Mononuclear cell (primary cell): ENCODE data around the gene FAM53B. TPM values are rescaled to one million over a fixed set of nuclear protein-coding genes. Genes with fewer than 3 reads are reported as not detected.

Source experiments
- H3K27me3 ChIP-seq: 2 replicates; pipeline ENCODE4 v1.6.0; 2011; ENCODE audit warnings: low read length, control low read depth; ENCODE audit not compliant: insufficient read depth
- H3K4me1 ChIP-seq: 2 replicates; pipeline ENCODE4 v1.5.1; 2011; ENCODE audit warnings: mild to moderate bottlenecking, low read length, control low read depth; ENCODE audit not compliant: insufficient read depth
- H3K4me3 ChIP-seq: 2 replicates; pipeline ENCODE4 v1.5.1; 2011; ENCODE audit warnings: mild to moderate bottlenecking, low read length, moderate library complexity
- H3K9me3 ChIP-seq: 2 replicates; pipeline ENCODE4 v1.5.1; 2011; ENCODE audit warnings: low read depth, mild to moderate bottlenecking, control low read depth, low read length
- total RNA-seq: library from RNA; depleted of rRNA; stranded (reverse); fragments of >200 nt; gene quantifications from one replicate; pipeline ENCODE4 v1.2.3, GENCODE V29; 2012

FAM53B gene
- total RNA-seq, 1 donor: 88.5 TPM

DNA sequence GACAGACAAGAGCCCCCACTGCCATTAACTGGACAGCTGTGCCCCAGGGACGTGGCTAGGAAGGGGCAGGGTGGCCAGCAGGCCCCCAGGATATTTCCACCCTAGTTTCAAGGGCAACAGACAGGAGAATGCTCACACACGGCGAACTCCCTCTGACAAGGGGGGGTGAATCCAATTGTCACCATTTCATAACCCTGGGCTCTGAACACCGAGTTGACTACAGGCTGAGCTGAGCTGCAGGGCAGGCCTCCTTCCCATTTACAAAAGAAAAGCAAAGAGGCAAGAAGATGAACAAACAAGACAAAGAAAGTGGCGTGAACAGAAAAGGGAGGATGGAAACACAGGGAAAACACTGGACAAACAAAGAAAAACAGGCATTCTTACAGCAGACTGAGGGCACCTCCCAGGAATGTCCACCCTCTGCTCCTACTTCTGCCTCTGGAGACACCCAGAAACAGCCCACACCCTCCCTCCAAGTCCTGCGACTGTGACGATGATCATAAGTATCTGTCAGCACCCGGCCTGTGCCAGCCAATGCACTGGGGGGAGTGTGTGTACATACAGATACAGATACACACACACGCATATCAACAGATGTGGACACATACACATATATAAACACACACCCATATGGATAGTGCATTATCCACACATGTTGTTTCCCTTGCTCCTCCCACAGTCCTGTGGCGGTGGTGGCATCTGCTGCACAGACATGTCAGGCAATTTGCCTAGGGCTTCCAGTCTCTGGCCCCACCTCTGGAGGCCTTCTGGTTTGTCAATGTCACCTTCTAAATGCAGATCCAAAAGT, 66.2 kb downstream of the FAM53B start:
- Histone ChIP-seq H3K4me1 (peaks cover 99% of the 10 kb centered on the region), H3K27me3 (no peaks in the 10 kb centered on the region), H3K9me3 (no peaks in the 10 kb centered on the region), H3K4me3 (no peak overlapping the region)

DNA sequence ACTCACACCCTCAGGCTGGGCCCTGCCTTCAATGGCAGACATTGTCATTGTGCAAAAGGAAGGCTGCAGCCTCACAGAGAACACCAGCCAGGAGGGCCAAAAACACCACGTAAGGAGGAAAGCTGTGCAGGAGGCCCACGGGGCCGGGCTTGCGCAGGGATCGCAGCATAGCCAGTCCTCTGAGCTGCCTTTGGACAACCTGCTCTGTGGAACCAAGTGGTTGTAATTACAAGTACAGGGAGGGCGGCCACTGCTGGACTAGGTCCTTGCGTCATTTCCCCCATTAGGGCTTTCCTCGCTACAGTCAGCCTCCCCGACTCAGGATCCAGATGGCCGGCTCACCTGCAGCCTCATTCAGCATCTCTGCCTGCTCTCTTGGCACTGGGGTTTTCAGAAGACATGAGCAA, 66.9 kb downstream of the FAM53B start:
- no peaks in the 10 kb centered on the region for H3K9me3 ChIP-seq
- H3K4me1 ChIP-seq: peaks cover 99% of the 10 kb centered on the region
- H3K4me3 ChIP-seq: no peak overlapping the region
- no peaks in the 10 kb centered on the region for H3K27me3 ChIP-seq

DNA sequence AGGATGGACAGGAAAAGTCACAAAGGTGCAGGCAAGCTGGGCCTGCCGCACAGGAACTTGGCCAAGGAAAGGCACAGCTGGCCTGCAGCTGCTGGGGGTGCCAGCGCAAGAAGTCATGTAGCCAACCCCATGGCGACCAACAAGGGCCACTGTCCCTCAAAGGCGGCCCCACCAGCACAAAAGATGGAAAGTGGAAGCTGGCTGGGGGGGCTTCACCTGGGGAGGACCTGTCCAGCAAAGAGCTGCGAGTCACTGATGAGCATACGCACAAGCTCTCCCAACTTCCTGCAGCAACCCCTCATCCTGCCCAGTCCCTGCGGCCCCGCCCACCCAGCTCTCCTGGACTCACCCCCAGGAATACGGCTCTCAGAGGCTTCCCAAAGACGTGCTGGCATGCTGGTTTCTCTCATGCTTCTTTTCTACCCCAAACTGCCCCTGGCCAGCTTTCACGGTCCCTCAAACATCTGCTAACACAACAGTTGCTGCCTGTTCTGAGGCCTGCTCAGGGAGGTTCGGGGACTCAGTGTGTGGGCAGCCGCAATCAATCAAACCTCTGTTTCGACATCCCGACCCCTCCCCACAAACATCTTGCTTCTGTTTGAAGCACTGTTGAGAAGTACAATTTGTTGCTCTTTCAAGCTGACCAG, 67.6 kb downstream of the FAM53B start:
- H3K4me3 ChIP-seq: no peak overlapping the region
- no peaks in the 10 kb centered on the region for H3K27me3 ChIP-seq
- H3K9me3 ChIP-seq: no peaks in the 10 kb centered on the region
- peaks cover 100% of the 10 kb centered on the region for H3K4me1 ChIP-seq

DNA sequence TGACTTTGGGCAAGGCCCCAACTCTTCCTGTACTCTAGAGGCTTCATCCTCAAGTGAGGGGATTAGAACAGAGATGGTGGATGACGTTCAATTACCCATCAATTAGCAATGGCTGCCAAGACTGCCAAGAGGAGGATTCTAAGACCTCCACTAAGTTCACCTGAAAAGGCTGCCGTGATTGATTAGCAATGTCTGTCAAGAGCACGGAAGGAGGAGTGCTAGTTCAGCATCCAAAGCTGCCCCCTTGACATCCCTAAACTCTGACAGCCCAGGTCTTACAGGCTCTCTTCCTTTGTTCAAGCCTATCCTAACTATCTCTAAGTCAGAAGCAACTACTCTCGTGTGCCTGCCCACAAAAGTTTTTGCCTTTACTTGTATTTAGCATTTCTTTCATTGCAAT, 68.4 kb downstream of the FAM53B start:
- no peaks in the 10 kb centered on the region for H3K9me3 ChIP-seq
- no peaks in the 10 kb centered on the region for H3K27me3 ChIP-seq
- H3K4me3 ChIP-seq: no peak overlapping the region
- peaks cover 100% of the 10 kb centered on the region for H3K4me1 ChIP-seq

DNA sequence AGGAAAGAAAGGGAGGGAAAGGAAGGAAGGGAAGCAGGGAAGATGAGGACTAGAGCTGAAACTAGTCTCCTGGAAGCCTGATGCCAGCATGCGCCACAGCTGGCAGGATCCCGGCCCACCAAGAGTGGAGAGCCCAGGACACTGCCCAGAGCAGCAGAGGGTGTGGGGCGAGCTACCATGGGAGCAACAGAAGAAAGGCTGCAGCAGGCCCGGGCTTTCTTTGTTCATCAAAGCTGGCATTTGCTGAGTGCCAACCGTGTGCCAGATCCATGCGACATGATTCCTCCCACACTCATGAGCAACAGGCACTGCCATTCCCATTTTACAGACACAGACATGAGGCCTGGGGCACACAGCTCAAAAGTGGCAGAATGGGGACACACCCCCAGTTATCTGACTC, 68.9 kb downstream of the FAM53B start:
- Histone ChIP-seq H3K4me1 (peaks cover 100% of the 10 kb centered on the region), H3K27me3 (no peaks in the 10 kb centered on the region), H3K4me3 (no peak overlapping the region), H3K9me3 (no peaks in the 10 kb centered on the region)

DNA sequence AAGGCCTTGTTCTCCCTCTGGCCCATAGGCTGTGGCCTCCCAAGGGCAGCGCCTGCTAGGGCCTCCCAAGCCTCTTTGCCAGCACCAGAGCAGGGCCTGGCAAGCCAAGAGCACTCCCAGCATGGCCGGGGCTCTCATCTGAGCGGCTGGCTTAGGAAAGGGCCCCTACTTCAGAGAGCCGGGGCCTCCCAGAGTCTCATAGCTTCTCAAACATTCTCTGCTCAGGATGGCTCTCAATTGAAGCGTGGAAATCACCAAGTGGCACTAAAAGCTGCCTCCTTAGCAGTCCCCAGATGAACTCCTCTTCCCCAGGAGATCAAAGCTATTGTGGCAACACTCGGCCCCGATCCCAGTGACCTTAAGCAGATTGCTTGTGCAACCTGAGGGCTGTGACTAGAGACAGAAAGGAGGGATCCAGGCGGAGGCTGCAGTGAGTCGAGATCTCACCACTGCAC, 69.4 kb downstream of the FAM53B start:
- Histone ChIP-seq H3K4me1 (peaks cover 100% of the 10 kb centered on the region), H3K9me3 (no peaks in the 10 kb centered on the region), H3K27me3 (no peaks in the 10 kb centered on the region), H3K4me3 (no peak overlapping the region)

DNA sequence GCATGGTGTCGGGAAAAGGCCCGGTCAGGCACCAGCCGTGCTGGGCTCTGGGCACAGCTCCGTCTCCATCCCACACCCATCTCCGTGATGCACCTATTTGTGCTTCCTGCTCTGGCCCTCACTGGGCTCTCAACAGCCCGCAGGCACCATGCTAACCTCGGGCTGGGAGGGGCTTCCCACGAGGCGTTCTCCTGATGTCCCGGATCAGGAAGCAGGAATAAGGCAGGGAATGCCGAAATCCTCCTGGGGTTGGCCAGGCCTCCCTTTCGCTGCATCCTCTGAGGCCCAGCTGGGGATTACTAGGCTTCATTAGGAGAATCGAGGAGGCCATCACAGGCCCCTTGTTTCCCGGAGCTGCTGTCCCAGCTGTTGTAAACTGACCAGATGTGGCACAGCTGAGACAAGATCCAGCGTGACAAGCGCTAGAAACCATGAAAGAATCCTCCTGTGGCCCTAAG, 72.0 kb downstream of the FAM53B start:
- no peaks in the 10 kb centered on the region for H3K9me3 ChIP-seq
- H3K4me1 ChIP-seq: peaks cover 87% of the 10 kb centered on the region
- H3K4me3 ChIP-seq: no peak overlapping the region
- no peaks in the 10 kb centered on the region for H3K27me3 ChIP-seq

DNA sequence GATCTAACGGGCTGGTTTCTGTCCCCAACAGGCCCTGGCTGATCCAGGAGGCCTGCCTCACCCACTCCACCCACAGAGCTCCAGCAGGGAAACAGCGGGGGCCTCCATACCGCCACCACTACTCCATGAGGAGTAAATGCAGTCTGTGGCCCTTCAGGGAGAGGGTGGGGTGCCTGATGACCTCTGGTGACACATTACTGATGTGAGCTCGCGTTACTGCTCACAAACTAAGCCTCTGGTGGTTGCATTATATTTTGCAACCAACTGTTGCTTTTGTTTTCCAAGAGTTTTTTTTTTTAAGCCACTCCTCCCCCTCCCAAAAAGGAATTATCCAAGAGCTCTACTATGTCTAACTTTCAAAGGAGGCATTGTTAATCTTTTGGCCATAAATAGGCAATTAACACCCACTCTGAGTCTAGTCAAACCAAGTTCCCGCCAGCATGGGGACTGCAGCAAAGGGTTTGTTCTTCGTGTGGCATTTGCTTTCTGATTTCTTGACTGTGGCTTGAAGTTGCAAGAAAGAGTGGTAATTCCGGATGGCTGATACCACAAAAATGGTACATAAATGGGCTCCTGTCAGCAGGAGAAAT, 72.6 kb downstream of the FAM53B start:
- no peaks in the 10 kb centered on the region for H3K9me3 ChIP-seq
- H3K4me3 ChIP-seq: no peak overlapping the region
- no peaks in the 10 kb centered on the region for H3K27me3 ChIP-seq
- peaks cover 81% of the 10 kb centered on the region for H3K4me1 ChIP-seq

DNA sequence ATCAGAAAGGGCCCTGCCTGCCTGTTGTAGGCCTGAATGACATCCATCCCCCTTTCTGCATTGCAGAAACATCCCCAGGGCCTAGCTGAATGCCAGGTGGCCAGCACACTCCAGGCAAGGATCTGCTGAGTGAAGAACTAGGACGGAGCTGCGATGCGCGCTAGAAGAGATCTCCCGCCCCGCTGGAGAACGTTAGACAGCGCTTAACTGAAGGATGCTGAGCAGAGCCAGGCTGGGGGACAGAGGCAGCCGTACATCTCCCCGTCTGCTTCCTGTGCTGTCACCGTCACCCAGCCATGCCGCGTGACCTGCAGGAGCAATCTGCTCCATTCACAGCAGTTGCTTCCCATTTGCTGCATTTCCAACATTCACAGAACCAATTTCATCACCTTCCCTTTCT, 73.3 kb downstream of the FAM53B start:
- H3K27me3 ChIP-seq: no peaks in the 10 kb centered on the region
- no peaks in the 10 kb centered on the region for H3K9me3 ChIP-seq
- no peak overlapping the region for H3K4me3 ChIP-seq
- H3K4me1 ChIP-seq: peaks cover 74% of the 10 kb centered on the region

DNA sequence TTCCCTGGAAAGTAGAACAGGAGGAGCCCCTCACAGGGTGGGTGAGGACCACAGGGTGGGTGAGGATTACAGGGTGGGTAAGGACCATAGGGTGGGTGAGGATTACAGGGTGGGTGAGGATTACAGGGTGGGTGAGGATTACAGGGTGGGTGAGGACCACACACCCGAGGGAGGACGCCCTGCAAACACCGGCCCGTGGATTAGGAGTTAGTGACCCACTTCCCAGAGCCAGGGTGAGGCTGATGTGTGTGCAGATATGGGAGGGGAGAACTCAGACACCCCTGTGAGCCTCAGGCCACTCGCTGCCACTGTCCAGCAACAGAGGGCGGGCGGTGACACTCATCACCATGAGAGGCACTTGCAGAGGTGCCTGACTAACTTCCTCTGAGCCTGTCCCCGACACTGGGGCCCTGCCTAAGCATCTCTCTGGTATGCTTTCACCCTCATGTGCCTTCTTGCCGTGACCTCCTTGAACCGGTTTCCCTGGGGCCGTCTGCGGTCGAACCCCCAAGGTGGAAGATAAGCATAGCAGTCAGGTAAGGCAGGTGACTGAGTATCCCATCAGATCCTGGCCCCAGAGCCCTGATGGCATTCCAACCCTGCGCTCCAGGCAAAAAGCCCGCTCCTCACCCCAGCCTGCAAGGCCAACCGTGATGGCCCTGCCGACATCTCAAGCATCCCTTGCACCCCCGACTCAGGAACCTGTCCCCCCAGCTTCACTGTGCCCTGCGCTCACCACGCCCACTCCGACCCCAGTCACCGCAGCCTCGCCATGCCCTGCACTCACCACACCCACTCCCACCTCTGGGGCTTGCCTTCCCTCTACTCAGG, 74.1 kb downstream of the FAM53B start:
- Histone ChIP-seq H3K4me3 (no peak overlapping the region), H3K9me3 (no peaks in the 10 kb centered on the region), H3K27me3 (no peaks in the 10 kb centered on the region), H3K4me1 (peaks cover 66% of the 10 kb centered on the region)

DNA sequence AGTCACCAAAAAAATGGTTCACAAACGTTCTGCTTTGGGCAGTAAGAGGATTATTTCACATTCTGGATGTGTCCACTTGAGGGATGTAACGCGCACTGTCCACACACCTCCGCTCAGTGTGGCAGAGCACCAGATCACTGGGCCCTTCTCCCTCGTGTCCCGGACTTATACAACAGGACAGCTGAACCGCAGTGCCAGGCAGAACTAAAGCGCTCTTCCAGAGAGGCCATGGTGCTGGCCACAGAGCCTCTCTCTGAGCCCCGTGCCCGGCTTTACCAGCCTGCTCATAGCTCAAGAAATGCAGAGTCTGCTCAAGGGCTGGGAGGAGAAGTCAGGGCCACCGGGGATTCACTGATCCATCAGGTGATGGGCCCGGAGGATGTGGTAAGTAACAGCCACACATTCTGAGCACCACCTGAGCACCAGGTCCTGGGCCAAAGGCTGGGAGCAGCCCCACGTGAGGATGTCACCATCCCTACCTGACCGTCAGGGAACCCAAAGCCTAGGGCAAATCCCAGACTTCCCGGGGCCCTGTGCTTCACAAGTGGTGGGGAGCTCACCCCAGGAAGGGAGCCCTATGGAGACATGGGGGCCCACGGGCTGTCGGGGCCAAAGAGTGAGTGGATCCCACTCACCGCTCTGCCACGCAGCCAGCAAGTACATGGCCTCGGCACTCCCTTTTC, 74.9 kb downstream of the FAM53B start:
- Histone ChIP-seq H3K4me1 (peaks cover 58% of the 10 kb centered on the region), H3K9me3 (no peaks in the 10 kb centered on the region), H3K4me3 (no peak overlapping the region), H3K27me3 (no peaks in the 10 kb centered on the region)

DNA sequence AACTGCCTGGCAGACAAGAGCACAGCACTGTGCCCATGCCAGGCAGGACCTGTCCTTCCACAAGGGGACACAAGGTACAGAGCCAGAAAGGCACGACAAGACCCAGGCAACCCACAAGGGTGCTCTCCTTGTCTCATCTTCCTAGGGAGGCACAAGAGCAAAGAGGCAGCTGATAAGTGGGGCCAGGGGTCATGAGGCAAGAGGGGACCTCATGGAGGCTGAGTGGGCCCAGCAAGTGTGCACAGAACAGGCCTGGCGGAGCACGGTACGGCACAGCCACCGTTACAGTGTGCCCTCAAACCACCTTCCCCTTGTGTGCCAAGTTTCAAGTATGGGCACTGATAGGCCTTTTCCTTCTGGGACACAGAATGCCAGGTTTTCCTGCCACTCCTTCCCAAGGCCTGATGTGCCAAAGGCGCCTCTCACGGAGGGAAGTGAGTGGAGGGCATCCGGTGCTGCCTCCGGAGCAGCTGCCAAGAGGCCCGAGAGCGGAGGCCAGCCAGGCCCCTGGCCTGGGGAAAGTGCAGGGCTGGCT, 75.6 kb downstream of the FAM53B start:
- H3K4me1 ChIP-seq: peaks cover 51% of the 10 kb centered on the region
- H3K9me3 ChIP-seq: no peaks in the 10 kb centered on the region
- H3K4me3 ChIP-seq: no peak overlapping the region
- H3K27me3 ChIP-seq: no peaks in the 10 kb centered on the region

DNA sequence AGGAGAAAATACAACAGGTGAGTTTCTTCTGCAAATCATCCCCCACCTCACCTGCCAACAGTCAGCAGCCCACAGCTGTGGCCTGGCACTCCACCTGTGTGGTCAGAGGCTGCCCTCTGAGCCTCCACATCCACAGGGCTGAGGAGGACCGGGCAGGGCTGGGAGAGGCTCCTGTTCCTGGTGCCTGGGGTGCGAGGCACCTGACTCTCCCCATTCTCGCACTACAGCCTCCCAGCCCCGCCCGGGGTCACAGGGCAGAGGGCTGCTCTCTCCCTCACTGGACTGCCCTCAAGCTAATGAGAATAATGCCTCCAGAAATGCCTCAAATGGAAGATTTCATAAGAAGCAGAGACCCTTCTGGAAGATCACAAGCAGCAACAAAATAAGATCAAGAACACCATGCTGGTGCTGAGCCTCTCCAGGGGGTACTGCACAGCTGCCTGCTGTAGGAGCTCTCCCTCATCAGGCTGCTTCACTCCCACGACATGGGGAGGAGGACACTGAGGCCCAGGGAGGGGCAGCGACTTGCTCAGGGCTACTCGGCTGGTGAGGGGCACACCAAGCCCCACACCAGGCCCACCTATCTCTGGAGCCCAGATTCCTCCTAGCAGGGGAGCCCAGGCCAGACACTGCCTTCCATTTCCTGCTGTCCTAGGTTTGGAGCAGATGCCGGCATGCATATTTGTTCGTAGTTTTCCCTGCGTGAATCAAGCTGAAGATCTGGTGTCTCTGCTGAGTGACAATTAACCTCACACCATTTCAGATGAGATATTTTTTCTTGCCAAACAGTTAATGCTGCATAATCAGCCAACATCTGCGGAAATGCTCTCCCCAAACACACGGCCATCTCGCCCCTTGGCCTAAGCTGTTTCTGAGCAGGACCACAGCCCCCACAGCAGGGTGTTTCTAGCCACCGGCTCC, 76.5 kb downstream of the FAM53B start:
- H3K9me3 ChIP-seq: no peaks in the 10 kb centered on the region
- H3K27me3 ChIP-seq: no peaks in the 10 kb centered on the region
- H3K4me1 ChIP-seq: peaks cover 42% of the 10 kb centered on the region
- no peak overlapping the region for H3K4me3 ChIP-seq
